K562 (cell line): ENCODE results near the gene CYP4V2. TPM values are rescaled to one million over a fixed set of nuclear protein-coding genes. Genes with fewer than 3 reads are reported as not detected.

Experiments
- ATAC-seq: fragments of 200-7000 bp; cut with Tn5 transposase; 3 replicates; pipeline ENCODE4 v1.9.1; 2020; ENCODE audit warnings: moderate library complexity
- BruUV-seq: library from RNA; stranded (reverse); fragments of 400-500 nt; replicated peaks from 2 replicates; lab custom pipeline; 2021; lab: Mats Ljungman, UMichigan
- CTCF ChIA-PET: fragments of 300-600 bp; formaldehyde crosslinking; extraction: SDS; loops from one replicate; lab custom pipeline; 2021; ENCODE audit warnings: low intra/inter-chr PET ratio; lab: Yijun Ruan, JAX
- POLR2A ChIA-PET: fragments of 300-600, 350-650 bp; sonication (Branson Sonifier 250); formaldehyde crosslinking; extraction: SDS; loops from one replicate; lab custom pipeline; 2021; ENCODE audit warnings: antibody characterized with exemption, inconsistent platforms; lab: Yijun Ruan, JAX
- DNase-seq, 4 experiments: peaks; one replicate each; pipeline versions ENCODE4 v3.0.0 to v3.0.0-alpha.2; 2011 to 2018; ENCODE audit warnings: low spot score in 3 of 4, mixed read lengths in 3 of 4; ENCODE audit errors: extremely low read depth in 1 of 4
- FAIRE-seq: peaks from 2 replicates; lab custom pipeline; 2011; peaks lifted over from hg19 to GRCh38; lab: Jason Lieb, UNC
- H2AFZ ChIP-seq: 2 replicates; pipeline ENCODE4 v1.6.0; 2011; ENCODE audit warnings: low read depth, low read length, control low read depth, inconsistent platforms
- H3K27ac ChIP-seq: fragments of 200-600 bp; 3 replicates; pipeline ENCODE4 v1.8.0; 2011; ENCODE audit warnings: low read depth, mild to moderate bottlenecking, control low read depth, inconsistent platforms, low read length, moderate library complexity, mixed read lengths; ENCODE audit errors: extremely low read depth
- H3K27me3 ChIP-seq, 2 experiments: fragments of 300-600 bp in 1 of 2; 2 replicates in 1 of 2; 3 replicates in 1 of 2; pipeline versions ENCODE4 v1.6.0 to v1.8.0; 2011; ENCODE audit warnings: inconsistent platforms in 2 of 2, low read length in 2 of 2, mild to moderate bottlenecking in 1 of 2, mixed read lengths in 1 of 2, moderate library complexity in 1 of 2; ENCODE audit not compliant: control insufficient read depth in 2 of 2, insufficient read depth in 2 of 2
- H3K36me3 ChIP-seq: fragments of 300-600 bp; 3 replicates; pipeline ENCODE4 v1.8.0; 2011; ENCODE audit warnings: mild to moderate bottlenecking, low read length, inconsistent platforms; ENCODE audit not compliant: control insufficient read depth, insufficient read depth
- H3K4me1 ChIP-seq, 2 experiments: fragments of 200-600 bp in 1 of 2; replicated peaks in 1 of 2; 2 replicates in 1 of 2; 3 replicates in 1 of 2; pipeline versions ENCODE4 v1.5.1 to v1.8.0; 2011; ENCODE audit warnings: inconsistent platforms in 2 of 2, low read length in 2 of 2, mild to moderate bottlenecking in 1 of 2, mixed read lengths in 1 of 2, moderate library complexity in 1 of 2; ENCODE audit not compliant: control insufficient read depth in 2 of 2, insufficient read depth in 2 of 2
- H3K4me2 ChIP-seq: 2 replicates; pipeline ENCODE4 v1.6.1; 2011; ENCODE audit warnings: low read length, control low read depth, inconsistent platforms, mixed read lengths; ENCODE audit not compliant: insufficient read depth
- H3K4me3 ChIP-seq: fragments of 200-600 bp; sonication (generic), shearing (Covaris generic); 2 replicates; pipeline ENCODE4 v1.5.1; 2016; ENCODE audit warnings: control low read depth, inconsistent platforms
- H3K79me2 ChIP-seq: fragments of 200-600 bp; 3 replicates; pipeline ENCODE4 v1.8.0; 2011; ENCODE audit warnings: low read length, inconsistent platforms; ENCODE audit not compliant: control insufficient read depth, insufficient read depth
- H3K9ac ChIP-seq, 2 experiments: 2 replicates each; pipeline versions ENCODE4 v1.6.0 to v1.6.1; 2011; ENCODE audit warnings: low read depth in 2 of 2, low read length in 2 of 2, control low read depth in 1 of 2, inconsistent platforms in 1 of 2, mild to moderate bottlenecking in 1 of 2, mixed read lengths in 1 of 2; ENCODE audit not compliant: insufficient read depth in 1 of 2
- H3K9me1 ChIP-seq: one replicate; pipeline ENCODE4 v1.6.0; 2011; ENCODE audit warnings: inconsistent platforms, mild to moderate bottlenecking, low read length, moderate library complexity; ENCODE audit not compliant: control insufficient read depth, insufficient read depth
- H3K9me3 ChIP-seq: replicated peaks from 2 replicates; pipeline ENCODE4 v1.5.1; 2011; ENCODE audit warnings: low read depth, low read length, inconsistent platforms; ENCODE audit not compliant: control insufficient read depth, insufficient read depth
- H4K20me1 ChIP-seq: replicated peaks from 2 replicates; pipeline ENCODE4 v1.6.1; 2011; ENCODE audit warnings: low read length, inconsistent platforms, mixed read lengths; ENCODE audit not compliant: control insufficient read depth, insufficient read depth
- CHD2 ChIP-seq: IDR thresholded peaks from 2 replicates; pipeline ENCODE4 v1.6.1; 2011; ENCODE audit warnings: low read depth, low read length
- CSDE1 ChIP-seq, 2 experiments: fragments of 450-650 bp; IDR thresholded peaks; 2 replicates each; pipeline ENCODE4 v1.6.1; 2016; ENCODE audit warnings: mild to moderate bottlenecking in 1 of 2
- ELF1 ChIP-seq: fragments of 200-800 bp; sonication (Bioruptor generic); IDR thresholded peaks from 2 replicates; pipeline ENCODE4 v1.6.1; 2016; ENCODE audit warnings: missing genetic modification characterization, missing compliant biosample characterization
- ELK1 ChIP-seq: sonication (generic); formaldehyde crosslinking; IDR thresholded peaks from 2 replicates; pipeline ENCODE4 v1.8.1; 2022; ENCODE audit warnings: missing genetic modification reagents
- HOMEZ ChIP-seq: fragments of 250-450 bp; sonication (Bioruptor Pico); IDR thresholded peaks from 2 replicates; pipeline ENCODE4 v1.4.0; 2020; ENCODE audit warnings: mild to moderate bottlenecking, moderate library complexity
- LARP7 ChIP-seq: fragments of 450-650 bp; IDR thresholded peaks from 2 replicates; pipeline ENCODE4 v1.6.1; 2016
- NFATC3 ChIP-seq: fragments of 450-650 bp; IDR thresholded peaks from 2 replicates; pipeline ENCODE4 v1.6.1; 2017; ENCODE audit warnings: mild to moderate bottlenecking
- ZNF445 ChIP-seq: fragments of 250-450 bp; sonication (Bioruptor Pico); IDR thresholded peaks from 2 replicates; pipeline ENCODE4 v1.4.0; 2020; ENCODE audit warnings: low read depth, mild to moderate bottlenecking, moderate library complexity
- ZNF589 ChIP-seq: fragments of 200-800 bp; sonication (Bioruptor generic); IDR thresholded peaks from 2 replicates; pipeline ENCODE4 v1.6.1; 2016; ENCODE audit warnings: low read depth, missing genetic modification characterization, missing compliant biosample characterization
- ZNF740 ChIP-seq, 3 experiments: fragments of 200-800 bp in 1 of 3; sonication (Bioruptor generic) in 1 of 3; sonication (generic) in 1 of 3; formaldehyde crosslinking in 1 of 3; IDR thresholded peaks; 2 replicates each; pipeline versions ENCODE4 v1.6.1 to v1.8.0; 2016 to 2022; ENCODE audit warnings: mild to moderate bottlenecking in 2 of 3, missing compliant biosample characterization in 2 of 3, missing genetic modification characterization in 2 of 3, missing genetic modification reagents in 1 of 3
- ZNF75A ChIP-seq: fragments of 450-650 bp; formaldehyde crosslinking; IDR thresholded peaks from 2 replicates; pipeline ENCODE4 v1.4.0; 2020; ENCODE audit warnings: mild to moderate bottlenecking
- WGBS: fragments of 100-300 bp; shearing (Covaris generic); methylation state at CpG from one replicate; pipeline ENCODE4 v1.1.6; 2016; ENCODE audit warnings: low coverage, mixed read lengths; ENCODE audit not compliant: insufficient coverage; ENCODE audit errors: missing lambda C conversion rate; 5-methylcytosine and 5-hydroxymethylcytosine counted together
- in situ Hi-C: fragments of 300-500 bp; cut with MboI; formaldehyde crosslinking; loops from 4 replicates; pipeline ENCODE4 v1.15.0; 2018; ENCODE audit warnings: inconsistent platforms, mixed read lengths
- intact Hi-C: fragments of 100-400 bp; cut with micrococcal nuclease; formaldehyde crosslinking; loops from 2 replicates; pipeline ENCODE4 v1.14.2; 2022
- polyA plus RNA-seq, 8 experiments: library from polyadenylated mRNA; depleted of rRNA in 4 of 8; stranded (reverse) in 5 of 8; unstranded in 3 of 8; fragments of >200 nt; fragmentation: Nextera tagmentation in 2 of 8; fragmentation: Illumina TruSeq in 1 of 8; extraction: Ambion mirVana in 2 of 8; extraction: Trizol in 1 of 8; gene quantifications; 2 replicates each; pipeline versions ENCODE4 v1.2.1 to v1.2.3, GENCODE V29; 2011 to 2014; ENCODE audit warnings: inconsistent platforms in 1 of 8, missing spikeins in 1 of 8
- total RNA-seq, 7 experiments: library from RNA; depleted of rRNA in 6 of 7; stranded (reverse); fragments of >200 nt in 6 of 7; fragmentation: Illumina TruSeq in 2 of 7; extraction: Trizol in 2 of 7; gene quantifications; 2 replicates each; pipeline versions ENCODE4 v1.2.1 to v1.2.3, GENCODE V29; 2011 to 2021; ENCODE audit warnings: low replicate concordance in 1 of 7

The CYP4V2 gene
- total and polyA plus RNA-seq, 9 of the 15 experiments (the other 6 are each of a cell fraction or from before 2014, with no cell fraction given), result 1.1 to 8.3 (median 3.9) TPM

GRCh38 chr4:186150926-186151325 lies 40.4 kb upstream of the CYP4V2 start:
- no peak for FAIRE-seq
- ATAC-seq, result no peak; the same call in 2 of the 3 replicates
- H3K4me2 ChIP-seq, result no peak overlapping the region
- H3K9me3 ChIP-seq, result no peaks in the 10 kb centered on the region
- DNase-seq, result no peak
- no peaks in the 10 kb centered on the region for H3K4me1 ChIP-seq
- H3K27ac ChIP-seq, result no peak overlapping the region
- no TSS peak for BruUV-seq
- CTCF ChIA-PET, result no interaction called here
- intact Hi-C loops, result no loop called here
- POLR2A ChIA-PET, result no interaction called here
- 4% methylated on average over 13 of the region's 13 CpGs for WGBS
- no peak overlapping the region for H3K4me3 ChIP-seq
- in situ Hi-C loops, result no loop called here
- H4K20me1 ChIP-seq, result 0 out of 2 replicates have a peak, but pooled peaks cover 4% of the 10 kb centered on the region
- peaks cover 22 to 54% of the 10 kb centered on the region in 2 experiments for H3K27me3 ChIP-seq
- TF ChIP-seq CSDE1 (IDR thresholded peaks at IDR 0.05) (no peak), LARP7 (no peak), ZNF589 (no peak)
- TF ChIP-seq, all 486 proteins: peak for 0
- H3K36me3 ChIP-seq, result no peaks in the 10 kb centered on the region
- H2AFZ ChIP-seq, result no peak overlapping the region
- H3K9ac ChIP-seq, result no peak overlapping the region
- no peaks in the 10 kb centered on the region for H3K9me1 ChIP-seq
- H3K79me2 ChIP-seq, result no peaks in the 10 kb centered on the region

GRCh38 chr4:186151499-186151898 lies 39.9 kb upstream of the CYP4V2 start:
- 4% methylated on average over 7 of the region's 7 CpGs for WGBS
- ATAC-seq (no peak), DNase-seq (no peak), FAIRE-seq (no peak)
- no peak for TF ChIP-seq CHD2
- TF ChIP-seq HOMEZ (CRISPR knock-in tag), result no peak
- no peak for TF ChIP-seq NFATC3
- no peak for TF ChIP-seq ELK1
- no peak for TF ChIP-seq ZNF75A (CRISPR knock-in tag)
- no peak for TF ChIP-seq ZNF445
- TF ChIP-seq ELF1 (tag), result no peak
- no peak for TF ChIP-seq ZNF740 (CRISPR knock-in tag; IDR thresholded peaks at IDR 0.05)
- TF ChIP-seq ZNF740 (tag; IDR thresholded peaks at IDR 0.05), result no peak
- in situ Hi-C loops (no loop called here), intact Hi-C loops (no loop called here)
- H2AFZ ChIP-seq, result no peak overlapping the region
- POLR2A ChIA-PET, result no interaction called here
- 0 out of 2 replicates have a peak, but pooled peaks cover 4% of the 10 kb centered on the region for H4K20me1 ChIP-seq
- H3K4me1 ChIP-seq, result no peaks in the 10 kb centered on the region
- H3K9ac ChIP-seq, result no peak overlapping the region
- H3K4me2 ChIP-seq, result no peak overlapping the region
- H3K9me3 ChIP-seq, result no peaks in the 10 kb centered on the region
- CTCF ChIA-PET, result no interaction called here
- H3K27me3 ChIP-seq, result peaks cover 18 to 53% of the 10 kb centered on the region in 2 experiments
- H3K9me1 ChIP-seq, result no peaks in the 10 kb centered on the region
- no peak overlapping the region for H3K4me3 ChIP-seq
- H3K36me3 ChIP-seq, result no peaks in the 10 kb centered on the region
- H3K27ac ChIP-seq, result no peak overlapping the region
- H3K79me2 ChIP-seq, result no peaks in the 10 kb centered on the region
- no TSS peak for BruUV-seq
